CD4-positive, alpha-beta T cell treated with Interleukin-17A for 4 hours (primary cell): Measurements from ENCODE around the gene PRR20E.
"Not testable (repeated sequence)": the region's sequence is repeated elsewhere in the genome, so short reads cannot be mapped to it uniquely, and the experiment has no call there.

Experiments used
- DNase-seq: peaks from one replicate; pipeline ENCODE4 v3.0.0-alpha.2; 2020; ENCODE audit warnings: mixed read lengths

Gene PRR20E

DNA sequence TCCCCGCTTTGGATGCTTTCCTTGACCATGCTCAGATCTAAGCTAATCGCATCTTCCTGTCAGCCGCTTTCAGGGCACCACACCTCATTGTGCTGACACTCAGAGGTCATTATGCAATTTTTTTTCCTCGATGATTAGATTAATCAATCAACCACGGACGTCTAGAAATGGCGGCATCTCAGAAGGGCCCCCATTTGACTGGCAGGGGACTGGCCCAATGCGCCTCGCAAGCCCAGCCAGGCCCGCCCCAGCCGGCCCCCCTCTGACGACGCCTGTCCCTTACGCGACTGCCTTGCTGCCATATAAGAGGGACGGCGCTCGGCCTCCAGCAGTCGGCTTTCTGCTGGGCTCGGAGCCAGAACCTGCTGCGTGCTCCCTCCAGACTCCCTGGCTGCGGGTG lies at the start of gene PRR20E:
Gene PRR20E, plus strand, starts transcription at position 301 of the 400 bp plus-strand sequence. CDS start 387 bp downstream, outside the sequence.
- DNase-seq, result not testable (repeated sequence)

DNA sequence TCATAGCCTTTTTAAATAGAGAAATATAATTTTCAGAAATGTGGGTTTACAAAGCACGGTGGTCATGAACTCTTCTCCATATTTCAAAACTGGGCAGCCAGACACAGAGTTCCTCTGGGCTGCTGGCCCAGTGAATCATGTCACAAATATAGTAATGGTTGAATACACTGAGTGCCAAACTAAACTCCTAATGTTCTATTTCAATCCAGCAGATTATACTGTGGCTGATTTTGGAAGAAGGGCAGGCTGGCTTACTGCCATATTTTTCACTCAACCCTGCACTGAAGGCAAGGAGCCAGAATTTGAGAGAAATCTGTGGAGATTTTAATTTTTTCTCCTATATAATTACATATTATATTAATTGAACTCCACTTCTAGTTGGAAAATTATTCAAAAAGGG lies 43.3 kb upstream of the PRR20E start:
- DNase-seq, result no peak

DNA sequence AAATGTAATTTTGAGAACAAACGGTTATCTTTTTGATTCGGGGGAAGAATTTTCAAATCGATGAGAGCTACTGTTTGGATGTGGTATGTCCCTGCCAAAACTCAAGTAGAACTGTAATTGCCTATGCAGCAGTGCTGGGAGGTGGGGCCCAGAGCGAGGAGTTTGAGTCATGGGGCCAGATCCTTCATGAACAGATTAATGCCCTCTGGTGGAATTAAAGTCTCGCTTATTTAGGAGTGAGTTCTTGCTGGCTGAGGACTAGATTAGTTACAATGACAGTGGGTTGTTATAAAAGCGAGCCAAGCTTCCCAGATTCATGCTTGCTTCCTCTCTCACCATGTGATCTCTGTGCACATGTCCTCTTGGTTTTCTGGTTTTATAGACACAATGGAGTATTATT lies 38.1 kb upstream of the PRR20E start:
- no peak for DNase-seq

DNA sequence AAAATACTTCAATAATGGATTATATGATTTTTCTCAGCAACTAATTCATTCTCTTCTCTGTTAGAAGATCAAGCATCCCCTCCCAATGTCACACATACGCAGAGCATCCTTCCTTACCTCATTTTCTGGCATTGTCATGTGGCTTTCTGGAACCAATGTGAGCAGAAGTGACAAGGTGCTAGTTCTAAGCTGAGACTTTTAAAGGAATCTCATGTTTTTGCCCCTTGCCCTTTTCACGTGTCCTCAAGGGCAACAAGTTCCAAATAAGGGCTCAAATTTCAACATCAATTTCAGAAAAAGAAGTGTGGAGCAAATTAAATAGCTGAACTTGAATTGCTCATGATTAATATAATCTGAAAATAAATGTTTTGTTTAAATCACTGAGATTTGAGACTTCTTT lies 30.9 kb upstream of the PRR20E start:
- DNase-seq, result no peak

DNA sequence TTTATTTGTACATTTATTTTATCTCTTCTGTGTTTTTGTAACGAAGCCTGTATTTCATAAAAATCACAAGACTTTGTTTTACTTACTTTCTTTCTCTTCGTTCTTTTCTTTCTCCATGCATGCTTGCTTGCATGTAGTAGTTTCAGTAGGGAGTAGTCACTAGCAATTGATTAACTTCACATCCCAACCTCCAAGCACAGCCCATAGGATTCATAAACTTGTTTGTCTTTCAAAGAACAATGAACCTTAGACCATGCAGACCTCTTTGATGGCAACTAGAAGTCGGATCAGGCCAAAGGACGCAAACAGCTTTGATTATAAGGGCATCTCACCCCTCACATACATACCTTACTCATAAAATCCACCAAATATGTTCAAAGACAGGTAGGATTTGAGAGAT lies 29.4 kb upstream of the PRR20E start:
- no peak for DNase-seq

DNA sequence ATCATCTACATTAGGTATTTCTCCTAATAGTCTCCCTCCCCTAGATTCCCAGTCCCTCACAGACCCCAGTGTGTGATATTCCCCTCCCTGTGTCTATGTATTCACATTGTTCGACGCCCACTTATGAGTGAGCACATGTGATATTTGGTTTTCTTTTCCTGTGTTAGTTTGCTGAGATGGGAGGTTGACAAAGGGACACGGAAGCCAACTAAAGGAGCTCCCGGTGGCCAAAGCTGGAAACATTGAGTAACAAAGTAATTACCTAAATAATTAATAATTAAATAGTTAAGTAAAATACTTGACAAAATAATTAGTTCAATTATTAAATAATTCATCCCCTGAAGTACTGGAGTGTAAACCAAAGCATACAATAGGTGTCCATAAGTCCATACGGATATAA lies 28.0 kb upstream of the PRR20E start:
- no peak for DNase-seq

DNA sequence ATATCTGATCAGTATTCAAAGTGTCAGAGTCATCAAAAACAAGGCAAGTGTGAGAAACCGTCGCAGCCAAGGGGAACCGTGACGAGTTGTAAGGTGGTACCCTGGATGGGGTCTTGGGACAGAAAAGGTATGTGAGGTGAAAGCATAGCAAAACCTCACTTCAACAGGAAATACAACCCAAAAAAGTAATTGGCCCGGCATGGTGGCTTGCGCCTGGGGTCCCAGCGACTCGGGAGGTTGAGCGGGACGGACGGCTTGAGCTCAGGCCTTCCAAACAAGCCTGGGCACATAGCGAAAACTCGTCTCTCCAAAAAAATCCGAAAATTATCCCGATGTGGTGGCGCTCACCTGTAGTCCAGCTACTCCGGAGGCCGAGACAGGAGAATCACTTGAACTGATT lies 27.2 kb upstream of the PRR20E start:
- not testable (repeated sequence) for DNase-seq

DNA sequence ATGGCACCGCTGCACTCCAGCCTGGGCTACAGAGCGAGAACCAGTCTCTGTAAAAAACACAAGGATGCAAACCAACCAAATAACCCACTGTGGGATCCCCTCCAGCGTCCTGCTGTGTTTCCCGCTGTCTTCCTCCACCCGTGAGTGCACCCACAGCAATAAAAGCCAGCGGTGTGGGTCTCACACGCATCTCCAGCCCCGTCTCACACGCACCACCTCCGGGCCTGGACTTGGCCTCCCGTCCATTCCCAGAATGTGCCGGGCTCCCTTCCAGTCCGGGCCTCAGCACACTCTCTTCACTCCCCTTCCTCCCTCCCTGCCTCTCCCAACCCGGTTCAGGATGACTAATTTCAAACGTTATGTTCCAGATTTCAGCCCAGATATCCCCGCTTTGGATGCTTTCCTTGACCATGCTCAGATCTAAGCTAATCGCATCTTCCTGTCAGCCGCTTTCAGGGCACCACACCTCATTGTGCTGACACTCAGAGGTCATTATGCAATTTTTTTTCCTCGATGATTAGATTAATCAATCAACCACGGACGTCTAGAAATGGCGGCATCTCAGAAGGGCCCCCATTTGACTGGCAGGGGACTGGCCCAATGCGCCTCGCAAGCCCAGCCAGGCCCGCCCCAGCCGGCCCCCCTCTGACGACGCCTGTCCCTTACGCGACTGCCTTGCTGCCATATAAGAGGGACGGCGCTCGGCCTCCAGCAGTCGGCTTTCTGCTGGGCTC lies 26.6 kb upstream of the PRR20E start, which contains the start of gene PRR20A:
Gene PRR20A, plus strand, starts transcription at position 684 of the 734 bp plus-strand sequence. CDS start 387 bp downstream, outside the sequence.
- not testable (repeated sequence) for DNase-seq

DNA sequence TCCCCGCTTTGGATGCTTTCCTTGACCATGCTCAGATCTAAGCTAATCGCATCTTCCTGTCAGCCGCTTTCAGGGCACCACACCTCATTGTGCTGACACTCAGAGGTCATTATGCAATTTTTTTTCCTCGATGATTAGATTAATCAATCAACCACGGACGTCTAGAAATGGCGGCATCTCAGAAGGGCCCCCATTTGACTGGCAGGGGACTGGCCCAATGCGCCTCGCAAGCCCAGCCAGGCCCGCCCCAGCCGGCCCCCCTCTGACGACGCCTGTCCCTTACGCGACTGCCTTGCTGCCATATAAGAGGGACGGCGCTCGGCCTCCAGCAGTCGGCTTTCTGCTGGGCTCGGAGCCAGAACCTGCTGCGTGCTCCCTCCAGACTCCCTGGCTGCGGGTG lies 19.8 kb upstream of the PRR20E start, which contains the start of gene PRR20B:
Gene PRR20B, plus strand, starts transcription at position 301 of the 400 bp plus-strand sequence. CDS start 387 bp downstream, outside the sequence.
- DNase-seq, result not testable (repeated sequence)

DNA sequence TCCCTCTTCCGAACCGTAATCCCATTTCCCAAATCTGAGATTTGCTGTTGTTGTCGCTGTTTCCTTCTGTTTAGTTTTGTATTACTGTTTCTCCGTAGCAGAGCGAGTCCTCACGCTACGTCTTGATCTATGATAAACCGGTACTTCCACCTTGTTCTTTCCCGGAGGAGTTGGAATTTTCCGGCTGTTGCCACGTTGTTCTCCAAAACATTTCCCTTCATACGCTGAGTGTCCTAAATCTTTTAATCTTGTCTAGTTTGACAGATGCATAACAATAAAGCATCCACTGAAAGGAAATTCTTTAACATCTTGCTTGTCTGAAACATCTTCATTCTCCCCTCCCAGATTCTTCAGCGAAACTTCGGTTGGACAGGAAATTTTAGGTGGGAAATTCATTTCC lies 18.9 kb upstream of the PRR20E start:
- DNase-seq, result not testable (repeated sequence)

DNA sequence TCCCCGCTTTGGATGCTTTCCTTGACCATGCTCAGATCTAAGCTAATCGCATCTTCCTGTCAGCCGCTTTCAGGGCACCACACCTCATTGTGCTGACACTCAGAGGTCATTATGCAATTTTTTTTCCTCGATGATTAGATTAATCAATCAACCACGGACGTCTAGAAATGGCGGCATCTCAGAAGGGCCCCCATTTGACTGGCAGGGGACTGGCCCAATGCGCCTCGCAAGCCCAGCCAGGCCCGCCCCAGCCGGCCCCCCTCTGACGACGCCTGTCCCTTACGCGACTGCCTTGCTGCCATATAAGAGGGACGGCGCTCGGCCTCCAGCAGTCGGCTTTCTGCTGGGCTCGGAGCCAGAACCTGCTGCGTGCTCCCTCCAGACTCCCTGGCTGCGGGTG lies 13.2 kb upstream of the PRR20E start, which contains the start of gene PRR20C:
Gene PRR20C, plus strand, starts transcription at position 301 of the 400 bp plus-strand sequence. CDS start 387 bp downstream, outside the sequence.
- not testable (repeated sequence) for DNase-seq

DNA sequence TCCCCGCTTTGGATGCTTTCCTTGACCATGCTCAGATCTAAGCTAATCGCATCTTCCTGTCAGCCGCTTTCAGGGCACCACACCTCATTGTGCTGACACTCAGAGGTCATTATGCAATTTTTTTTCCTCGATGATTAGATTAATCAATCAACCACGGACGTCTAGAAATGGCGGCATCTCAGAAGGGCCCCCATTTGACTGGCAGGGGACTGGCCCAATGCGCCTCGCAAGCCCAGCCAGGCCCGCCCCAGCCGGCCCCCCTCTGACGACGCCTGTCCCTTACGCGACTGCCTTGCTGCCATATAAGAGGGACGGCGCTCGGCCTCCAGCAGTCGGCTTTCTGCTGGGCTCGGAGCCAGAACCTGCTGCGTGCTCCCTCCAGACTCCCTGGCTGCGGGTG lies 6.7 kb upstream of the PRR20E start, which contains the start of gene PRR20D:
Gene PRR20D, plus strand, starts transcription at position 301 of the 400 bp plus-strand sequence. CDS start 387 bp downstream, outside the sequence.
- DNase-seq, result not testable (repeated sequence)

DNA sequence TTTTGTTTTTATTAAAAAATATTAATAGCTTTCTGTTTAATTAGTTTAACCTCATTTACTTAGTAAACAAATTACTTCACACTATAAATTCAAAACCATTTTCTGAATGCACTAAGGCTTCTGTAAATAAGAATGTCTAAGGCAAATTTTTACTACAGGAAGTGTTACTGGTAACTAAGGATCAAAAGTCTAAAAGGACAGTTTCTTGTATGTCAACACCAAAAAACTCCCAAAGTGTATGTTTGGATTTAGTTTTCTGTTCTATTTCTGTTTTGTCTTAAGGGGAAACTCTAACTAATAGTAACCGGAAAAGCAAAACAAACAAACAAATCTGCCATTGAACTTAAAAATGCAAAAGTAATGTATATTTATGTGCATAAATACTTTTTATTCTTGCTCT lies 24.7 kb downstream of the PRR20E start:
- DNase-seq, result no peak

DNA sequence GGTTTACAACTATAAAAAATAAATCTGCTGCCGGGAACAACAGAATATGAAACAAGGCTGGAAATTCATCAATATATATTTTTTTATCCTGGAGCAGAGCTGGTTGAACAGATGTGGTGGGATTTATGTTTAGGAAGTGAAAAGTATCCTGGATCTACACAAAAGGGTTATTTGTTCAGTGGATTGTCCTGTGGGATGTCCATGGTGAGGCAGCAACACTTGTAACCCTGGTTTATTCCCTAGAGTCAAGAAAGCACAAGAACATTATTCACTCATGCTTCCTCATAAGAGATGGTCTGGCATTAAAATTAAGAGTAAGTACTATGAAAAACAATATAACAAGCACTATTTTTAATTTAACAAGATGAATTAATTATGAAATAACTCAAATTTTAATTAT lies 46.0 kb downstream of the PRR20E start:
- DNase-seq, result no peak
